ENCODE results near the gene RGS17. TPM values are rescaled to one million over a fixed set of nuclear protein-coding genes. Genes with fewer than 3 reads are reported as not detected.

Gene RGS17
- total RNA-seq, 6 experiments from 2014 or later = not detected

- WGBS (ENCODE audit: insufficient coverage, low coverage, low lambda C conversion rate, missing lambda C conversion rate) = 47% methylated on average over 2 of the region's 2 CpGs
- intact Hi-C loops (cut with DNase I) = no loop called here
- no peak for TF ChIP-seq POLR2A (IDR thresholded peaks at IDR 0.05)
- no peak for TF ChIP-seq CTCF (IDR thresholded peaks at IDR 0.05)
Observed at GRCh38 chr6:153081914-153082313, 49.2 kb downstream of the RGS17 start.

GRCh38 chr6:153076431-153076830 lies 54.7 kb downstream of the RGS17 start:
- no peaks in the 10 kb centered on the region for H3K9me3 ChIP-seq
- H3K4me1 ChIP-seq = no peaks in the 10 kb centered on the region
- no peak for TF ChIP-seq CTCF (IDR thresholded peaks at IDR 0.05)
- TF ChIP-seq POLR2A (IDR thresholded peaks at IDR 0.05) = no peak
- H3K27me3 ChIP-seq = no peaks in the 10 kb centered on the region
- no peak overlapping the region for H3K27ac ChIP-seq
- DNase-seq (no peak), ATAC-seq (no peak)
- WGBS (ENCODE audit: insufficient coverage, low coverage, low lambda C conversion rate, missing lambda C conversion rate) = 74% methylated on average over 5 of the region's 5 CpGs
- no peak overlapping the region for H3K4me3 ChIP-seq
- intact Hi-C loops (cut with DNase I) = no loop called here
- no peaks in the 10 kb centered on the region for H3K36me3 ChIP-seq

More at GRCh38 chr6:153081914-153082313, 49.2 kb downstream of the RGS17 start:
- H3K9me3 ChIP-seq = no peaks in the 10 kb centered on the region
- no peak for ATAC-seq
- no peak overlapping the region for H3K4me3 ChIP-seq
- no peaks in the 10 kb centered on the region for H3K36me3 ChIP-seq
- H3K27me3 ChIP-seq = no peaks in the 10 kb centered on the region
- H3K27ac ChIP-seq = no peak overlapping the region
- DNase-seq = no peak
- H3K4me1 ChIP-seq = no peaks in the 10 kb centered on the region

- Histone ChIP-seq H3K36me3 (no peaks in the 10 kb centered on the region), H3K4me3 (no peak overlapping the region), H3K27me3 (no peaks in the 10 kb centered on the region), H3K27ac (no peak overlapping the region), H3K9me3 (no peaks in the 10 kb centered on the region), H3K4me1 (no peaks in the 10 kb centered on the region)
- DNase-seq (no peak), ATAC-seq (no peak)
- TF ChIP-seq POLR2A (IDR thresholded peaks at IDR 0.05) (no peak), CTCF (IDR thresholded peaks at IDR 0.05) (no peak)
- 34% methylated on average over 3 of the region's 3 CpGs for WGBS (ENCODE audit: insufficient coverage, low coverage, low lambda C conversion rate, missing lambda C conversion rate)
- intact Hi-C loops (cut with DNase I) = no loop called here
Observed at GRCh38 chr6:153074761-153075160, 56.3 kb downstream of the RGS17 start.

- WGBS (ENCODE audit: insufficient coverage, low coverage, low lambda C conversion rate, missing lambda C conversion rate) = 57% methylated on average over 4 of the region's 4 CpGs
- H3K9me3 ChIP-seq = no peaks in the 10 kb centered on the region
- no peak for TF ChIP-seq POLR2A (IDR thresholded peaks at IDR 0.05)
- no peak for TF ChIP-seq CTCF (IDR thresholded peaks at IDR 0.05)
- H3K27me3 ChIP-seq = no peaks in the 10 kb centered on the region
- H3K4me3 ChIP-seq = no peak overlapping the region
- H3K4me1 ChIP-seq = no peaks in the 10 kb centered on the region
- no peaks in the 10 kb centered on the region for H3K36me3 ChIP-seq
- no peak for ATAC-seq
- no peak overlapping the region for H3K27ac ChIP-seq
- intact Hi-C loops (cut with DNase I) = no loop called here
- DNase-seq = no peak
Observed at GRCh38 chr6:153073841-153074240, 57.2 kb downstream of the RGS17 start.

- WGBS (ENCODE audit: insufficient coverage, low coverage, low lambda C conversion rate, missing lambda C conversion rate) = 74% methylated on average over 7 of the region's 7 CpGs
- TF ChIP-seq CTCF (IDR thresholded peaks at IDR 0.05) (no peak), POLR2A (IDR thresholded peaks at IDR 0.05) (no peak)
- Histone ChIP-seq H3K4me1 (no peaks in the 10 kb centered on the region), H3K36me3 (no peaks in the 10 kb centered on the region), H3K9me3 (no peaks in the 10 kb centered on the region), H3K27me3 (no peaks in the 10 kb centered on the region), H3K4me3 (no peak overlapping the region), H3K27ac (no peak overlapping the region)
- intact Hi-C loops (cut with DNase I) = no loop called here
- no peak for DNase-seq
- ATAC-seq = no peak
Observed at GRCh38 chr6:153070756-153071155, 60.3 kb downstream of the RGS17 start.
